HepG2 (cell line): ENCODE data around the gene CTNNA2. TPM values are rescaled to one million over a fixed set of nuclear protein-coding genes. Genes with fewer than 3 reads are reported as not detected.

Experiments used
- ATAC-seq: fragments of 200-7000 bp; cut with Tn5 transposase; 3 replicates; pipeline ENCODE4 v1.9.1; 2020; ENCODE audit warnings: mild to moderate bottlenecking, moderate library complexity
- BruUV-seq: library from RNA; stranded (reverse); fragments of 400-500 nt; replicated peaks from 2 replicates; lab custom pipeline; 2021; lab: Mats Ljungman, UMichigan
- CTCF ChIA-PET: fragments of 300-600 bp; formaldehyde crosslinking; extraction: SDS; loops from one replicate; lab custom pipeline; 2021; ENCODE audit warnings: low total read pairs, inconsistent platforms, low intra/inter-chr PET ratio; lab: Yijun Ruan, JAX
- POLR2A ChIA-PET: fragments of 350-600 bp; sonication (Branson Sonifier 250); formaldehyde crosslinking; loops from one replicate; lab custom pipeline; 2020; ENCODE audit warnings: antibody characterized with exemption, inconsistent platforms; lab: Yijun Ruan, JAX
- DNase-seq: peaks from one replicate; pipeline ENCODE4 v3.0.0-alpha.2; 2015; ENCODE audit warnings: low spot score
- FAIRE-seq: peaks from 3 replicates; lab custom pipeline; 2011; peaks lifted over from hg19 to GRCh38; lab: Jason Lieb, UNC
- H2AFZ ChIP-seq: one replicate; pipeline ENCODE4 v1.6.1; 2011; ENCODE audit warnings: low read length, inconsistent platforms
- H3K27ac ChIP-seq: fragments of 300-600 bp; 3 replicates; pipeline ENCODE4 v1.8.0; 2011; ENCODE audit warnings: mixed run types, mild to moderate bottlenecking, mixed read lengths, low read length, inconsistent platforms; ENCODE audit not compliant: insufficient read depth; ENCODE audit errors: extremely low read length
- H3K27me3 ChIP-seq, 2 experiments: fragments of 200-600 bp in 1 of 2; 2 replicates in 1 of 2; 3 replicates in 1 of 2; pipeline versions ENCODE4 v1.6.0 to v1.8.0; 2011; ENCODE audit warnings: low read length in 2 of 2, mild to moderate bottlenecking in 2 of 2, moderate library complexity in 2 of 2, inconsistent platforms in 1 of 2; ENCODE audit not compliant: insufficient read depth in 2 of 2, control insufficient read depth in 1 of 2
- H3K36me3 ChIP-seq, 2 experiments: fragments of 200-600 bp in 1 of 2; replicated peaks in 1 of 2; 2 replicates in 1 of 2; 3 replicates in 1 of 2; pipeline versions ENCODE4 v1.5.1 to v1.8.0; 2011; ENCODE audit warnings: low read length in 2 of 2, inconsistent platforms in 1 of 2; ENCODE audit not compliant: insufficient read depth in 2 of 2, control insufficient read depth in 1 of 2
- H3K4me1 ChIP-seq: 2 replicates; pipeline ENCODE4 v1.5.1; 2012; ENCODE audit warnings: low read length, inconsistent platforms; ENCODE audit not compliant: insufficient read depth
- H3K4me2 ChIP-seq: 2 replicates; pipeline ENCODE4 v1.6.0; 2011; ENCODE audit warnings: low read depth, low read length, inconsistent platforms
- H3K4me3 ChIP-seq, 3 experiments: fragments of 200-600 bp in 1 of 3; sonication (generic), shearing (Covaris generic) in 1 of 3; replicated peaks in 1 of 3; 2 replicates each; pipeline ENCODE4 v1.5.1; 2011 to 2016; ENCODE audit warnings: low read length in 3 of 3, inconsistent platforms in 2 of 3, low read depth in 2 of 3, mild to moderate bottlenecking in 2 of 3, control low read depth in 1 of 3, mixed read lengths in 1 of 3; ENCODE audit not compliant: insufficient read depth in 1 of 3
- H3K79me2 ChIP-seq: one replicate; pipeline ENCODE4 v1.6.1; 2011; ENCODE audit warnings: low read length, inconsistent platforms; ENCODE audit not compliant: insufficient read depth
- H3K9ac ChIP-seq: 2 replicates; pipeline ENCODE4 v1.6.0; 2011; ENCODE audit warnings: mild to moderate bottlenecking, low read depth, low read length, inconsistent platforms; ENCODE audit not compliant: insufficient read depth
- H3K9me3 ChIP-seq: 2 replicates; pipeline ENCODE4 v1.5.1; 2012; ENCODE audit warnings: mild to moderate bottlenecking, low read length
- H4K20me1 ChIP-seq: 2 replicates; pipeline ENCODE4 v1.6.0; 2011; ENCODE audit warnings: inconsistent platforms, mild to moderate bottlenecking, low read length, moderate library complexity; ENCODE audit not compliant: insufficient read depth
- CREM ChIP-seq, 2 experiments: sonication (generic) in 1 of 2; formaldehyde crosslinking in 1 of 2; IDR thresholded peaks; 2 replicates each; pipeline versions ENCODE4 v1.4.0 to v1.6.1; 2016 to 2020; ENCODE audit warnings: antibody characterized with exemption in 1 of 2, mild to moderate bottlenecking in 1 of 2, missing genetic modification reagents in 1 of 2
- DR1 ChIP-seq: sonication (generic); formaldehyde crosslinking; IDR thresholded peaks from 2 replicates; pipeline ENCODE4 v1.8.0; 2021; ENCODE audit warnings: mild to moderate bottlenecking, missing genetic modification reagents, inconsistent platforms
- GLMP ChIP-seq: sonication (generic); formaldehyde crosslinking; IDR thresholded peaks from 2 replicates; pipeline ENCODE4 v1.9.0; 2021; ENCODE audit warnings: missing genetic modification reagents, mild to moderate bottlenecking, borderline replicate concordance
- HHEX ChIP-seq: IDR thresholded peaks from 2 replicates; pipeline ENCODE4 v1.6.1; 2016; ENCODE audit warnings: control low read depth
- HMGXB4 ChIP-seq, 2 experiments: sonication (generic) in 1 of 2; formaldehyde crosslinking in 1 of 2; IDR thresholded peaks; 2 replicates each; pipeline versions ENCODE4 v1.4.0 to v1.6.1; 2018 to 2020; ENCODE audit warnings: missing genetic modification reagents in 2 of 2, borderline replicate concordance in 1 of 2, low read depth in 1 of 2, mild to moderate bottlenecking in 1 of 2, missing biosample characterization in 1 of 2
- KMT2A ChIP-seq: sonication (generic); formaldehyde crosslinking; IDR thresholded peaks from 2 replicates; pipeline ENCODE4 v1.4.0; 2020; ENCODE audit warnings: missing genetic modification reagents
- MIXL1 ChIP-seq: IDR thresholded peaks from 2 replicates; pipeline ENCODE4 v1.6.1; 2016
- PPARG ChIP-seq: conservative IDR thresholded peaks from 2 replicates; pipeline ENCODE4 v1.6.1; 2016; ENCODE audit warnings: missing biosample characterization, missing genetic modification reagents
- SMYD3 ChIP-seq: sonication (generic); formaldehyde crosslinking; IDR thresholded peaks from 2 replicates; pipeline ENCODE4 v1.8.1; 2023; ENCODE audit warnings: mild to moderate bottlenecking, missing genetic modification reagents
- TBL1XR1 ChIP-seq: fragments of 150-350 bp; IDR thresholded peaks from 2 replicates; pipeline ENCODE4 v1.6.1; 2014; ENCODE audit warnings: borderline replicate concordance, low read length; ENCODE audit not compliant: partially characterized antibody
- YEATS2 ChIP-seq: sonication (generic); formaldehyde crosslinking; IDR thresholded peaks from 2 replicates; pipeline ENCODE4 v1.4.0; 2020; ENCODE audit warnings: missing genetic modification reagents, borderline replicate concordance
- ZC3H4 ChIP-seq: sonication (generic); formaldehyde crosslinking; IDR thresholded peaks from 2 replicates; pipeline ENCODE4 v1.4.0; 2020; ENCODE audit warnings: missing genetic modification reagents, borderline replicate concordance
- ZNF180 ChIP-seq: sonication (generic); formaldehyde crosslinking; IDR thresholded peaks from 2 replicates; pipeline ENCODE4 v1.4.0; 2020; ENCODE audit warnings: low read depth, missing genetic modification reagents, borderline replicate concordance
- ZNF512 ChIP-seq: sonication (generic); formaldehyde crosslinking; IDR thresholded peaks from 2 replicates; pipeline ENCODE4 v1.4.0; 2020; ENCODE audit warnings: mild to moderate bottlenecking, missing genetic modification reagents
- ZNF772 ChIP-seq: sonication (generic); formaldehyde crosslinking; IDR thresholded peaks from 2 replicates; pipeline ENCODE4 v1.5.0; 2020; ENCODE audit warnings: mild to moderate bottlenecking, missing genetic modification reagents
- ZNF83 ChIP-seq: sonication (generic); formaldehyde crosslinking; IDR thresholded peaks from 2 replicates; pipeline ENCODE4 v1.4.0; 2020; ENCODE audit warnings: missing genetic modification reagents, mild to moderate bottlenecking, borderline replicate concordance
- ZSCAN21 ChIP-seq: sonication (generic); formaldehyde crosslinking; IDR thresholded peaks from 2 replicates; pipeline ENCODE4 v1.8.0; 2022; ENCODE audit warnings: mild to moderate bottlenecking, missing genetic modification reagents, moderate library complexity, borderline replicate concordance
- WGBS: methylation state at CpG from one replicate; pipeline ENCODE4 v1.1.6; 2017; ENCODE audit warnings: low lambda C conversion rate; 5-methylcytosine and 5-hydroxymethylcytosine counted together
- in situ Hi-C: cut with HindIII; loops from 2 replicates; pipeline ENCODE4 v1.10.0; 2017; ENCODE audit warnings: low pct_unique_long_range_greater_than_20kb; ENCODE audit not compliant: extremely low pct_ligation_motif_present
- intact Hi-C: fragments of 100-400 bp; cut with micrococcal nuclease; formaldehyde crosslinking; loops from one replicate; pipeline ENCODE4 v1.10.0; 2022; ENCODE audit not compliant: unreplicated experiment
- polyA plus RNA-seq, 8 experiments: library from polyadenylated mRNA; depleted of rRNA in 3 of 8; stranded (reverse) in 7 of 8; unstranded in 1 of 8; fragments of >200 nt; fragmentation: Illumina TruSeq in 4 of 8; extraction: Trizol in 4 of 8; gene quantifications; 2 replicates each; pipeline versions ENCODE4 v1.2.1 to v1.2.3, GENCODE V29; 2011 to 2016; ENCODE audit warnings: low read depth in 4 of 8, missing spikeins in 1 of 8, mixed read lengths in 1 of 8; ENCODE audit not compliant: insufficient read depth in 1 of 8
- total RNA-seq, 5 experiments: library from RNA; depleted of rRNA; stranded (reverse); fragments of >200 nt; fragmentation: Illumina TruSeq; extraction: Trizol; gene quantifications; 2 replicates each; pipeline ENCODE4 v1.2.3, GENCODE V29; 2016; ENCODE audit warnings: low read depth in 1 of 5
- TF ChIP-seq, protein P1 (sequence below): sonication (generic); formaldehyde crosslinking; IDR thresholded peaks from 2 replicates; pipeline ENCODE4 v1.8.1; 2022; ENCODE audit warnings: low read depth, mild to moderate bottlenecking, missing genetic modification reagents

Gene CTNNA2
- total and polyA plus RNA-seq, 2 of the 13 experiments (the other 11 are each of a cell fraction or from before 2014, with no cell fraction given), result not detected

DNA sequence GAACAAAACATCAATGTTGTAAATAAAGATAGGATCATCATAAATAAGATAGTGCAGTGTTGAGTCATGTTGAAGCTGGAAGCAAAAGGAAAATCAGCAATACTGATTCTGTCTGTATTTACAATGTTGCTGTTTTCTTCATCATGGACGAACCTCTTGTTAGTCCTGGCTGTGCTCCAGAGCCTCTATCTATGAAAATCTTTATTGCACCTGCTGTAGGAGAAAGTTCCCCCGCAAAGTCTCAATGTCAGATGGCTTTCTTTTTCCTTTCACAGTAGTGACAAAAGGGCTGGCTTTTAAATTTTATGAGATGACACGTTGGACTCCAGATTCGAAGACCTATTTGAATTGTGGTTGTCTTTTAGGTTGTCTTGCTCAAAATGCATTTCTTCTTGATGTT lies 890.2 kb downstream of the CTNNA2 start:
- no peak for ATAC-seq
- WGBS, result 22% methylated on average over 4 of the region's 4 CpGs
- no peak overlapping the region for H2AFZ ChIP-seq
- TF ChIP-seq ZC3H4 (CRISPR knock-in tag) (no peak), HMGXB4 (CRISPR knock-in tag; IDR thresholded peaks at IDR 0.05; ENCODE audit: borderline replicate concordance in 1 of 2, low read depth in 1 of 2) (no peak), KMT2A (CRISPR knock-in tag) (no peak), YEATS2 (no peak), ZNF180 (no peak), ZNF772 (CRISPR knock-in tag) (no peak), ZNF512 (CRISPR knock-in tag) (no peak), GLMP (no peak), PPARG (no peak), DR1 (no peak), ZNF83 (CRISPR knock-in tag) (no peak), SMYD3 (no peak), MIXL1 (CRISPR knock-in tag) (no peak), HHEX (CRISPR knock-in tag) (no peak), CREM (IDR thresholded peaks at IDR 0.05) (no peak), CREM (CRISPR knock-in tag; IDR thresholded peaks at IDR 0.05) (no peak), ZSCAN21 (no peak), TBL1XR1 (no peak)
- TF ChIP-seq, protein P1, sequence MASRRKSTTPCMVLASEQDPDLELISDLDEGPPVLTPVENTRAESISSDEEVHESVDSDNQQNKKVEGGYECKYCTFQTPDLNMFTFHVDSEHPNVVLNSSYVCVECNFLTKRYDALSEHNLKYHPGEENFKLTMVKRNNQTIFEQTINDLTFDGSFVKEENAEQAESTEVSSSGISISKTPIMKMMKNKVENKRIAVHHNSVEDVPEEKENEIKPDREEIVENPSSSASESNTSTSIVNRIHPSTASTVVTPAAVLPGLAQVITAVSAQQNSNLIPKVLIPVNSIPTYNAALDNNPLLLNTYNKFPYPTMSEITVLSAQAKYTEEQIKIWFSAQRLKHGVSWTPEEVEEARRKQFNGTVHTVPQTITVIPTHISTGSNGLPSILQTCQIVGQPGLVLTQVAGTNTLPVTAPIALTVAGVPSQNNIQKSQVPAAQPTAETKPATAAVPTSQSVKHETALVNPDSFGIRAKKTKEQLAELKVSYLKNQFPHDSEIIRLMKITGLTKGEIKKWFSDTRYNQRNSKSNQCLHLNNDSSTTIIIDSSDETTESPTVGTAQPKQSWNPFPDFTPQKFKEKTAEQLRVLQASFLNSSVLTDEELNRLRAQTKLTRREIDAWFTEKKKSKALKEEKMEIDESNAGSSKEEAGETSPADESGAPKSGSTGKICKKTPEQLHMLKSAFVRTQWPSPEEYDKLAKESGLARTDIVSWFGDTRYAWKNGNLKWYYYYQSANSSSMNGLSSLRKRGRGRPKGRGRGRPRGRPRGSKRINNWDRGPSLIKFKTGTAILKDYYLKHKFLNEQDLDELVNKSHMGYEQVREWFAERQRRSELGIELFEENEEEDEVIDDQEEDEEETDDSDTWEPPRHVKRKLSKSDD (CRISPR knock-in tag), result no peak
- H3K9ac ChIP-seq, result no peak overlapping the region
- no peak for FAIRE-seq
- no peaks in the 10 kb centered on the region for H4K20me1 ChIP-seq
- H3K9me3 ChIP-seq, result peaks cover 92% of the 10 kb centered on the region
- H3K36me3 ChIP-seq, result no peaks in the 10 kb centered on the region
- ChIA-PET POLR2A (no interaction called here), CTCF (no interaction called here)
- in situ Hi-C loops, result no loop called here
- no peak for DNase-seq
- no TSS peak for BruUV-seq
- H3K4me3 ChIP-seq, result no peak overlapping the region
- no peak overlapping the region for H3K4me2 ChIP-seq
- no peaks in the 10 kb centered on the region for H3K4me1 ChIP-seq
- intact Hi-C loops, result no loop called here
- no peaks in the 10 kb centered on the region for H3K27me3 ChIP-seq
- no peak overlapping the region for H3K27ac ChIP-seq
- no peaks in the 10 kb centered on the region for H3K79me2 ChIP-seq
